GM12891 (cell line): Measurements from ENCODE around the gene FAM163B. TPM values are rescaled to one million over a fixed set of nuclear protein-coding genes. Genes with fewer than 3 reads are reported as not detected.

Experiments
- DNase-seq: peaks from one replicate; pipeline ENCODE4 v3.0.0; 2011; ENCODE audit warnings: low spot score; ENCODE audit not compliant: insufficient read length
- FAIRE-seq: peaks from 2 replicates; lab custom pipeline; 2011; peaks lifted over from hg19 to GRCh38; lab: Jason Lieb, UNC
- PAX5 ChIP-seq: IDR thresholded peaks from 2 replicates; pipeline ENCODE4 v1.6.1; 2011; ENCODE audit warnings: low read length, moderate library complexity, mild to moderate bottlenecking; ENCODE audit not compliant: insufficient read depth, severe bottlenecking
- POLR2A ChIP-seq: IDR thresholded peaks from 2 replicates; pipeline ENCODE4 v1.6.1; 2011; ENCODE audit warnings: low read depth, low read length, control low read depth
- POLR2AphosphoS5 ChIP-seq: IDR thresholded peaks from 2 replicates; pipeline ENCODE4 v1.6.1; 2011; ENCODE audit warnings: low read depth, low read length, control low read depth
- POU2F2 ChIP-seq: IDR thresholded peaks from 2 replicates; pipeline ENCODE4 v1.6.1; 2011; ENCODE audit warnings: low read depth, mild to moderate bottlenecking, control low read depth, low read length, moderate library complexity
- SPI1 ChIP-seq: IDR thresholded peaks from 2 replicates; pipeline ENCODE4 v1.6.1; 2011; ENCODE audit warnings: low read depth, low read length, control low read depth
- TAF1 ChIP-seq: IDR thresholded peaks from 2 replicates; pipeline ENCODE4 v1.6.1; 2011; ENCODE audit warnings: low read depth, low read length, control low read depth
- polyA plus RNA-seq: library from polyadenylated mRNA; unstranded; fragments of >200 nt; gene quantifications from one replicate; pipeline ENCODE4 v1.2.1, GENCODE V29; 2012; ENCODE audit warnings: low read depth, missing spikeins, inconsistent platforms; ENCODE audit not compliant: missing spikeins

Gene FAM163B
- polyA plus RNA-seq, result not detected

GRCh38 chr9:133609311-133610098, at the start of gene FAM163B:
Gene FAM163B, minus strand, starts transcription at chr9:133609389. Its CDS starts 29,166 bp downstream, at chr9:133580223.
- FAIRE-seq, result no peak
- no peak for DNase-seq

GRCh38 chr9:133657120-133657661, 48.0 kb upstream of the FAM163B start:
- FAIRE-seq, result no peak
- TF ChIP-seq POLR2A, result no peak
- TF ChIP-seq TAF1, result no peak
- TF ChIP-seq POU2F2, result no peak
- TF ChIP-seq SPI1, result no peak
- no peak for TF ChIP-seq PAX5
- TF ChIP-seq POLR2AphosphoS5, result no peak
- DNase-seq, result no peak

More at GRCh38 chr9:133609311-133610098, at the start of gene FAM163B:
- TF ChIP-seq SPI1 (no peak), POLR2AphosphoS5 (no peak), POLR2A (no peak), PAX5 (no peak), TAF1 (no peak), POU2F2 (no peak)

- no peak for FAIRE-seq
- TF ChIP-seq TAF1 (no peak), POLR2AphosphoS5 (no peak), POU2F2 (no peak), POLR2A (no peak), PAX5 (no peak), SPI1 (no peak)
- DNase-seq, result no peak
Measured at GRCh38 chr9:133656211-133657119, 47.3 kb upstream of the FAM163B start.

DNA sequence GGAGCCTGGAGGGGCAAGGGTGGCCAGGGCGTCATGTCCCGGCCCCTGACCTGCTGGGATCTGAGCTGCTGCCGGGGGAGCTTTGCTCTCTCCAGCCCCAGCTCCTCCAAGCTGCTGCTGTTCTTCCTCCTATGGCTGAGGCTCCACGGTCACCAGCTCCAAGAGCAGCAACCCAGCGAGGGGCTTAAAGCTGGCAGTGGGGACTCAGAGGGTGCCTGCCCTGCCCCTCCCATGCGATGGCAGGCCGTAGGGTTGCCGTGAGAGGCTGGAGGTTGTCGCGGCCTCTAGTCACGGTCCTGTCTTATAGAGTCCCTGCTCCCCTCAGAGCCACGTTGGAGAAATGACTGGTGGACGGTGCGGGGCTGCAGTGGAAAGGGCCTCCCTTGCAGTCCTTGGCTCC, 46.5 kb upstream of the FAM163B start:
- TF ChIP-seq POLR2AphosphoS5, result no peak
- no peak for TF ChIP-seq SPI1
- TF ChIP-seq POLR2A, result no peak
- no peak for TF ChIP-seq PAX5
- TF ChIP-seq TAF1, result no peak
- no peak for FAIRE-seq
- DNase-seq, result no peak

DNA sequence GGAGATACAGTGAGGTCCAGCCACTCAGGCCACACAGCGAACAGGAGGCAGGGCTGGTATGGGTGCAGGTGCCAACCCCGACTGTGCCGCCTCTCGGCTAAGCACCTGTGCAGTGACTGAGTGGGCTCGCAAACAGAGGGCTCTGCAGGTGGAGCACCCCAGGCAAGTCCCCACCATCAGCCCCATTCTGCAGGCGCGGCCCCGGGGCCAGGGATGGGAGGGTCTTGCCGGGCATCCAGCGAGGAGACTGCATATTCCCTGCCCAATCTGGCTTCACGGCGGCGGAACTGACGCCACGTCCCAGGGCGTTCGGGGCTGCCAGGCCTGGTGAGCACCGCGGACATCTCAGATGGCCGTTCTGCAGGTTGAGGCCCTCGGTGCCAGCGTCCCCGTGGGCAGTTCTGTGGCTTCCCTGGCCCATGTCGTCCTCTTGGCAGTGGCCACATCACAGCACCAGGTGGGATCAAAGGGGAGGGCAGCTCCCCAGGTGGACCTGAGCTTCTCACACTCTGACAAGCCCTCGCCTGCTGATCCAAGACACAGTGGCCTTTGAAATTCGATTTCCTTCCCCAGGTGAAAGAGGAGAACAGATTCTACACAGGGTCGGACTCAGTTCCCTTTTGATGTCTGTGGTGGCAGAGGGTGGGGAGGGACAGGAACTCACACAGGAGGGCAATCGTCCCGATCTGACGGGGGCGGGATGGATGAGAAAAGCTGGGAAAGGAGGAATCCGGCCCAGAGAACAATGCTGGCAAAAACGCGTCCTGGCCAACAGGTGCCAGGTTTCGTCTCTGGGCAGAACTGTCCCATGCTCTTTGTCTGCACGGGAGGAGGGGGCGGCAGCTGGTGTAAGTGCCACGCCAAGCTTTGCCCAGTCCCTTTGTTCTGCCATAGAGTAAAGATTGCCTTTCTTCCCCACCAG, 45.8 kb upstream of the FAM163B start:
- DNase-seq (no peak), FAIRE-seq (no peak)
- no peak for TF ChIP-seq POLR2AphosphoS5
- TF ChIP-seq POU2F2, result no peak
- no peak for TF ChIP-seq SPI1
- TF ChIP-seq POLR2A, result no peak
- no peak for TF ChIP-seq TAF1
- no peak for TF ChIP-seq PAX5

- FAIRE-seq (no peak), DNase-seq (no peak)
- TF ChIP-seq TAF1 (no peak), POLR2A (no peak), PAX5 (no peak), POU2F2 (no peak), SPI1 (no peak), POLR2AphosphoS5 (no peak)
Measured at GRCh38 chr9:133653638-133654037, 44.4 kb upstream of the FAM163B start.

- no peak for TF ChIP-seq POU2F2
- TF ChIP-seq TAF1, result no peak
- TF ChIP-seq PAX5, result no peak
- no peak for FAIRE-seq
- no peak for DNase-seq
Measured at GRCh38 chr9:133650026-133650425, 40.8 kb upstream of the FAM163B start.

GRCh38 chr9:133649194-133649593, 40.0 kb upstream of the FAM163B start:
- FAIRE-seq (no peak), DNase-seq (no peak)
- TF ChIP-seq POU2F2 (no peak), POLR2AphosphoS5 (no peak), PAX5 (no peak), SPI1 (no peak), TAF1 (no peak), POLR2A (no peak)
